Measurements from ENCODE around the gene KCNH1. TPM values are rescaled to one million over a fixed set of nuclear protein-coding genes. Genes with fewer than 3 reads are reported as not detected.

Gene KCNH1
- total RNA-seq, 1 donor from 2014 or later, result not detected

DNA sequence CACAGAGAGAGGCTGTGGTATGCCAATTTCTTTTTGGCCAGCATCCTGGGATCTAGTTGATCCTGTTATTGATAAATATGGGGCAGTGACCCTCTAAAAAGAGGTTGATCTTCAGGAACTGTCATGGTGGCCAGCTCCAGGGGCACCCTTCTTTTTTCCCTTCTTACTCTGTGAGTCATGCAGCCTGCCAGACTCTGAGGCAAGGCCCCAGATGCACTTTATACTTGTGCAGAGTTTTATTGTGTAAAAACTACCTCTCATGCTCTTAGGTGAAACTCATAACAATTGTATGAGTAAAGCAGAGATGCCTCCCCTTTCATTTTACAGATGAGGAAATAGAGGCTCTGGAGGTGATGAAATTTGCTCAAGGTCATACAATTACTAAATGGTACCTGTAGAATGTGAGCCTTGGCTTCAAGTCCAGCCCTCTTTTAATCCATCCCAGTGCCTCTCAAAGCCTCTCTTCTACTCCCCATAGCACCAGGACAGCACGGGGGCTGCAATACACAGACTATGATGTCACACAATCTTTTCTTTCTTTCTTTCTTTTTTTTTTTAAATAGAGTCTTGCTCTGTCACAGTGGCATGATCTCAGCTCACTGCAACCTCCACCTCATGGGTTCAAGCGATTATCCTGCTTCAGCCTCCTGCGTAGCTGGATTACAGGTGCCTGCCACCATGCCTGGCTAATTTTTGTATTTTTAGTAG, 387.8 kb downstream of the KCNH1 start:
- no peak for DNase-seq (ENCODE audit: low spot score)
- intact Hi-C loops (cut with DNase I), result no loop called here

DNA sequence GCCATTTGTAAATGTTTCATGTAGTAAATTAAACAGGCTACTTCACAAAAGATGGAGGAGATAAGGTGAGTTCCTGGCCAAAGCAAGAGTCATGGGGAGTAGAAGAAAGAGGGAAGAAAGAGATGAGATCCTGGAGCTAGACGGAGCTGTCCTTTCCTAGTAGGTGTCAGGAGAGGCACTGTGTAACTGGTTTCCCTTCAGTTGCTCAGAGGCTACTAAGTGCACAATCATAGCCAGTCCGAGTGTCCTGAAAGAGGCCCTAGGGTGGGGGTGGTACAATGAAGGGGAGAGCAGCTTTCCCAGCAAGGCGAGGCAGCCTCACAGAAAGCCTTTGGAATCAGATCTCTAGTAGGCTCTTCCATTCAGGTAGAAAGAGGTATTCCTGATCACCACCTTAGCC, 390.9 kb downstream of the KCNH1 start:
- intact Hi-C loops (cut with DNase I), result no loop called here
- DNase-seq (ENCODE audit: low spot score), result no peak

DNA sequence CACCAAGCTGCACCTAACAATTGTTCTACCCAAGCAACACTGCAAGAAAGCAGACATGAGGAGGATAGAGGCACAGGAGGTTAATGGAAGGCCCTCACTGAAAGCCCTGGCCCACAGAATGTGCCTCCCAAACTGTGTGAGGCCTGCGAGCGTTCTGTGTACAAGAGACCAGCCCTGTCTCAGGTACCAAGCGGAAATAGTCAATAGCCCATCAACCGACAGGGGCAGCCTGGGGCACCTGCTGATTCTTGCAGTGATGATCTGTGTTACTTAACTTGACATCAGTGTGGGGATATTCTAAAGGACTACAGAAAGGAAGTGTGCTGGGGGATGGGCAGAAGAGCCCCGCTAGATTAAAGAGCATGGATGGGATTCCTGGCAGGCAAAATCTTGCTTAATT, 392.4 kb downstream of the KCNH1 start:
- intact Hi-C loops (cut with DNase I), result no loop called here
- DNase-seq (ENCODE audit: low spot score), result no peak

DNA sequence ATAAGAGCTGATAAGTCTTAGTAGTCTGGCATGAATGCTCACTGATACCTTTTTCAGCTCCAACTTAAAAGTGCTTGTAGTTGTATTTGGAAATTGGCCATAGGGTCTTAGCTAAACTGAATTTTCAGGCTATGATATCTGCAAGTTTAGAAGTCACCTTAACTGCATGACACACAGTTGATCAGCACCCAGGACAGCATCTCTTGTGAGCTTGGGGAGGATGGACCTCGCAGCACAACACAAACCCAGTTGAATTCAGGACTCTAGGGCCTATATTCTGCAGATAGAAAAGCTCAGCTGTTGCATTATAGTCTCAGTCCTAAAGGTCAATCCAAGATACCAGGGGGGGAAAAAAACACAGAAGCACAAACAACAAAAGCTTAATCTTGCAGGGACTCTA, 394.3 kb downstream of the KCNH1 start:
- no peak for DNase-seq (ENCODE audit: low spot score)

DNA sequence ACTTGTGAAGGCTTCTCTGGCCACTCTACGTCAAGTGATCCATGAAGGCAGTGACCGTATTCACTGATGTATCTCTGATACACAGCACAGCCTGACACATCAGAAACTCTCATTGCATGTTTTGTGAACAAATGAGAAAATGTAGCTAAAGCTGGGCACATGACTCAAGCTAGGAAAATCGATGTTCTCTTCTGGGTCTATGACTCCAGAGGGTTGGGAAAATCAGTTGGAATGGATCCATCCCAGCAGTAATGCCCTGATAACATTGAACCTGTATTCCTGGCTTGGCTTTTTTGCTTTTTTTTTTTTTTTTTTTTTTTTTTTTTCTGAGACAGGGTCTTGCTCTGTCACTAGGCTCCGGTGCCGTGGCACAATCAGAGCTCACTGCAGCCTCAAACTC, 395.7 kb downstream of the KCNH1 start:
- intact Hi-C loops (cut with DNase I), result no loop called here
- DNase-seq (ENCODE audit: low spot score), result no peak

More for the DNA sequence above, 394.3 kb downstream of the KCNH1 start:
- intact Hi-C loops (cut with DNase I), result no loop called here

DNA sequence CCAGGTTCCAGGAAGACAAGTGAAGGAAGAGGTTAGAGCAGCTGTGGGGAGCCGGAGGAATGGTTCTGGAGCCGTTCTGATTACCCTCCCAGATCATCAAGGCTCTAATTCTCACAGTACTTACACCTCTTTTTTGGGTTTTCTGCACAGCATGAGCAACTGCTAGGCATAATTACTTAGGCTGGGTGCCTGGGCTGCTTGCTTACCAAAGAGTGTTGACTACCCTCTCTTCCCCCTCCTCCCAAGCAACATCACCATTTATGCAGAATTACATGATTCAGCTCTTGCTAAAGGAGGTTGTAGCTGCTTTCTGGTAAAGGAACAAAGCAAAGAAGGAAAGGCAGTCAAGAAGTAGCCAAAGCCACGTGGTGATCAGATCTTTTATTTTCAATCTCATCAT, 397.2 kb downstream of the KCNH1 start:
- intact Hi-C loops (cut with DNase I), result no loop called here
- DNase-seq (ENCODE audit: low spot score), result no peak

DNA sequence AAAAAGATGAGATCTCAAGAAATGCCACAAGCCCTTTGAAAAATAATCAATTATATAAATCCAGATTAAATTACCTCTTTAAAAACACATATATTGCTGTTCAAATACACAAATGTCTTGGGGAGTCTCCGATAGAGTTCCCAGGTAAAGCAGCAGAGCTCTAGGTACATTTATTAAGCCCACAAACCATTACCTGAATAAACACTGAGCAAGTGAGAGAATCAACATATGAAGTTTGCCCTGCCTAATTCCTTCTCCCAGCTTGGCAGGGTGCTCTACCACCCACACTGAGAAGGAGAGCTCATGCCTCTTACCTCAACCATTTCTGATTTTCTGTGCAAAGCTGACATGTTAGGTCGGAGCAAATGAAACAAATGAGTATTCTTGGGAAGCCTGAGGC, 402.4 kb downstream of the KCNH1 start:
- DNase-seq (ENCODE audit: low spot score), result no peak
- intact Hi-C loops (cut with DNase I), result no loop called here

DNA sequence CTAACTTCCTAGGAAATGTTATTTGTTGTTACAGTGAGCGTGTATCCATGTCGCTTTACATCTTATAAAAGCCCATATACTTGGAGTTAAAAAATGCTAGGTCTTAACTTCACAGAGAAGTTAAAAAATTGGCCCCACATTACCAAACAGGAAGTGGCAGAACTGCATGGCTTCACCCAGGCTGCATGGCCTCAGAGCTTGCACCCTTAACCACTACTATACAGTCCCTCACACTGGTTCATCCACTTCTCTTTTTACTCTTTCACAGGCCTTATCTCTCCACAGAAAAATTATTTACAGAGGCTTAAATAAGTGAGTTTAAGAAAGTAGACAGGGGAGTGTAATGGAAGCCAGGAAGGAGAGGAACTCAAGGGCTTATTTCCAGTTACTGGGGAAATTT, 402.8 kb downstream of the KCNH1 start:
- intact Hi-C loops (cut with DNase I), result no loop called here
- no peak for DNase-seq (ENCODE audit: low spot score)

DNA sequence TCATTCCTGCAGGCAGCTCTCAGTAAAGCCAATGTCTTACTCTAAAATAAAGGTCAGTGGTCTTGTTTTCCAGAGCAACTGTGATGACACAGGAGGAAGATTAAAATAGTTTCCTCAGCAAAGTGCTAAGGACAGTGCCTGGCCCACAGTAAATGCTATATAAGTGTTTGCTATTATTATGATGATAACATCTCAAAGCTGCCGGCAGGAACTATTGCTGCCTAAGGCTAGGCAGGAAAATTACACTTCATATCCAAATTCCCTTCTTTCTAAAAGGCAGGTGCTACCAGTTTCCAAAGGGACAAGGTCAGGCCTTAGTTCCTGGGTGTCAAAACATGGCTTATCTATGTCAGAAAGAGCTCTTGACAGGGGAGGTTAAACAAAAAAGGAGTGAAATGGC, 403.9 kb downstream of the KCNH1 start:
- intact Hi-C loops (cut with DNase I), result no loop called here

DNA sequence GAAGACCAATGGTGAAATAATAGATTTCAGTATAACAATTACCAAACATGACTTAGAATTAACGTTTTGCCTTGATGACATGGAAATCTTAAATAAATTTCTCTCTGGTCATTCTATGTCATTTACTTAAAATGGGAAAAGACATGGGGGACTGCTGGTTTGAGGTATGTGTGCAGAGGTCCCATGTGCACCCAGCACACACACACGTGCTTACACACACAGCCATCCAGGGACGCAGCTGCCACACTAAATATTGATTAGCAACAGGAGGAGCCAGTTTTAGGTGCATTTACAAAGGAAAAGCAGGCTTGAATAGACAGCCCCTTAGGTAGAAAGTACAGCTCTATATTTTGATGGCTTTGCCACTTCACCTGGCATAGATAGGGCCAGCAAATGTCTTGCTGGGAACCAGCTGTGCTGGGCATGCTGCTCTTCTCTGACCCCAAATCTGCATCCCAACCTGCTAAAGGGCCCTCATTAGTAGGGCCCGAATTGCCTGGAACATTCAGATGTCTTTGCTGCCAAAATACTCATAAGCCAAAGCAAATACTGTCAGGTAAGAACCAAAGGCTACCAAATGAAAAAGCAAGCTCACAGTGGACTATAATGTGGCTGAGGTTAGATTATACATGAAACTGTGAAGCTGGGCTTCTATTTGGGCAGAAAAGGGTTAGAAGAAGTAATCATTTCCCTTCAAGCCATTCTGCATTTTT, 405.4 kb downstream of the KCNH1 start:
- DNase-seq (ENCODE audit: low spot score), result no peak
- intact Hi-C loops (cut with DNase I), result no loop called here

More for the DNA sequence above, 403.9 kb downstream of the KCNH1 start:
- DNase-seq (ENCODE audit: low spot score), result no peak

DNA sequence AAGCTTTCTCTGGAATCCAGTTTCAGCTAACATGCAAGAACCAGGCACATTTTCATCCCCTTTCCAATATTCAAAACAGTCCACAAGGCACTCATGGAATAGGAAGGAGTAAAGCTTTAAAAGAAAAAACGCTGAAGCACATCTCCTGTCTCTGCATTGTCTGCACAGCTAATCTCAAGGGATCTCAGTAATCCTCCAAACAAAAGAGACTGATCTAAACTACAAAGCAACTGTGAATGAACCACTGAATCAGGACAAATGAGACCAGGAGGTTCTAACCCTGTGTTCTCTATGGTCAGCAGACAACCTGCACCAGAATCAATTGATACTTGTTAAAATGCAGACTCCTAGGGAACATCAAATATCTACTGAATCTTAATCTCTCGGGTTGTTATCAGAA, 406.2 kb downstream of the KCNH1 start:
- intact Hi-C loops (cut with DNase I), result no loop called here
- no peak for DNase-seq (ENCODE audit: low spot score)

DNA sequence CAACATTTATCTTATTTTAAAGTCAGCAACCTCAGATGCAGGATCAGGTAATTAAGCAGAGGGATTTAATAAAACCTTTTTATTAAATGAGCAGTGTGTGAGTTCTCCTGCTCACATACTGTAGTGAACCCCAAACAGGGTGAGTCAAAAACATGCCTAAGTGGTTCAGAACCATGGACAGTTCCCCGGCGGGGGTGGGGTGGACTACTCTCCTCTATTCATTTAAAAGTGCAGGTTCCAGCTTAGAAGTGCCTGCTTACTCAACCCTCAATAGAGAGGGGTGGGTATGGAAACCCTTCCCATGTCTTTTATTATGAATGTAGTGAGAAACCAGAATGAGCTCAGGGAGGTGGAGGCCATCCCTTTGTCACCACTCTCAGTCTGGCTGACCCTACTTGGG, 407.3 kb downstream of the KCNH1 start:
- no peak for DNase-seq (ENCODE audit: low spot score)

DNA sequence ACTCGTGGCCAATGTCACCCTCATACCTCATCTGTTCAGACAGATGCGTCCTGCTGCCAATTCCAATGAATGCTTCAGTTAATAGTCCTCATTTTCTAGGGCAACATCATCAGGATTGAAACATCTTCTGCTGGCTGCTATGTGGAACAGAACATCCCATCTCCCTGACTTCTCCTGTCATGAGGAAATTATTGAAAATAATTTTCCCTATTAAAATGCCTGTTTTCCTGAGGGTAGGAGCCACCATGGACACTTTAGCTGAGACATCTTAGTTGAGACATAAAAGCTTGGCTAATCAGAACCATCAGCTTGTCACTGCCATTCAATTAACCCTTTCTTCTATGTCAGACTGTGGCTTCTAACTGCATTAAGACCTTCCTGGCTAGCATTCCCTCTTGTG, 409.2 kb downstream of the KCNH1 start:
- no peak for DNase-seq (ENCODE audit: low spot score)
- intact Hi-C loops (cut with DNase I), result no loop called here

More for the DNA sequence above, 407.3 kb downstream of the KCNH1 start:
- intact Hi-C loops (cut with DNase I), result no loop called here

DNA sequence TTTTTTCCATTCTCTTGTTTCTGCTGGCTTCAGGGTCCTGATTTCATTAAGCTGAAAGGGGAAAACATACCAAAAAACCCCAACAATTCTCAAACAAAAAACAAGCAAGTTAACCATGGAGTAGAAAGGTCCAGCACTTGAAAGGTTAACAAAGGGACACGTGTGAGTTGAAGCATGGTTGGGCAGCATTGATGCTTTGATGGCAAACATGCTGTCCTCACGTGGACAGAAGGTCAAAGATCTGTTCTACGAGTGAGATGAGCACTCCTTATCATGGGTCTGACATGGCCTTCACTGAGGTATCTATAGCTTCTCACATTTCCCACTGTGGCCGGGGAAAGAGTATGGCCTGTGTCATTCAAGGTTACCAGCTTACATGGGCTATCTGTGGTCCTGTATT, 410.3 kb downstream of the KCNH1 start:
- no peak for DNase-seq (ENCODE audit: low spot score)
- intact Hi-C loops (cut with DNase I), result no loop called here

DNA sequence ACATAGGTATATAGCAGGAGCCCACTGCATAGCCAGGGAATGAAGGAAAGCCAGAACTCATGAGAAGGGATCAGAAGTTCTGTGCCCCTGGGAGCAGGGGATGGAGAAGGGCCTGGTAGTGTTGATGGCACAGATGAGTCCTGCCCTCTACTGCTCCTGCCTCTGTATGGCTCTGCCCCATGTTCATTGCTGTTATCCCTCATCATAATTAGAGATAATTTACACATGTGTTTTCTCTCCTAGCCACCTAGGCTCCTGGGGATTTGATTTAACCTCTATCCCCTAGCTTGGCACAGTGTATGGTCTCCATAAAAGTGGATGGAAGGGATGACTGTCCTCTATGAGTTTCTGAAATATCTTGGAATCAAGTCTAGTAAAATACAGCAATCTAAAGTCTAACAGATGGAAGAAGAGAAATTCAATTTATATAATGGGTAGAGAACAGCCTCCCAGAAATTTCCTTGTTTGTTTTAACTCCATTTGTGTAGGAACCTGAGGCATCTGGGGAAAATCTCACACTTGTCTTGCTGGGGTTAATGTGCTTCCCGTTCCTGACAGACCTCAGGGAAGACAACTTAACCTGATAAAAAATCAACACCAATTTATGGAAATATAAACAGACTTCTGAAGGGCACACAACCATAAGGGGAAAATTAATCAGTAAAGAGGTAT, 411.4 kb downstream of the KCNH1 start:
- intact Hi-C loops (cut with DNase I), result no loop called here
- DNase-seq (ENCODE audit: low spot score), result no peak

DNA sequence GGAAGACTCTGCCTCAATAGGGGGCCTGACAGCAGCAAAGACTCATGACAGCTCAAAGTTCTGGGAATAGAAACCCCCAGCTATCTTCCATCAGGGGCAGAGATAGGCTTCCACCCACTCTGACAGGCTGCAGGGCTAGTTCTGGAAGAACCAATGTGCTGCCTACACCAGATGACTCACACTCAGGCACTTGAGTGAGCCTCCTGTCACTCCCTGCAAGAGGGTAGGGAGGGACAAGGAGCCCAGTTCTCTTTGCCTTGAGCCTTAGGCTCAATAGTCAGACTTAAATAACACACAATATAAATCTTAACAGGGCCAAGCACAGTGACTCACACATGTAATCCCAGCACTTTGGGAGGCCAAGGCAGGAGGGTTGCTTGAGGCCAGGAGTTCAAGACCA, 418.9 kb downstream of the KCNH1 start:
- intact Hi-C loops (cut with DNase I), result no loop called here
- DNase-seq (ENCODE audit: low spot score), result no peak

DNA sequence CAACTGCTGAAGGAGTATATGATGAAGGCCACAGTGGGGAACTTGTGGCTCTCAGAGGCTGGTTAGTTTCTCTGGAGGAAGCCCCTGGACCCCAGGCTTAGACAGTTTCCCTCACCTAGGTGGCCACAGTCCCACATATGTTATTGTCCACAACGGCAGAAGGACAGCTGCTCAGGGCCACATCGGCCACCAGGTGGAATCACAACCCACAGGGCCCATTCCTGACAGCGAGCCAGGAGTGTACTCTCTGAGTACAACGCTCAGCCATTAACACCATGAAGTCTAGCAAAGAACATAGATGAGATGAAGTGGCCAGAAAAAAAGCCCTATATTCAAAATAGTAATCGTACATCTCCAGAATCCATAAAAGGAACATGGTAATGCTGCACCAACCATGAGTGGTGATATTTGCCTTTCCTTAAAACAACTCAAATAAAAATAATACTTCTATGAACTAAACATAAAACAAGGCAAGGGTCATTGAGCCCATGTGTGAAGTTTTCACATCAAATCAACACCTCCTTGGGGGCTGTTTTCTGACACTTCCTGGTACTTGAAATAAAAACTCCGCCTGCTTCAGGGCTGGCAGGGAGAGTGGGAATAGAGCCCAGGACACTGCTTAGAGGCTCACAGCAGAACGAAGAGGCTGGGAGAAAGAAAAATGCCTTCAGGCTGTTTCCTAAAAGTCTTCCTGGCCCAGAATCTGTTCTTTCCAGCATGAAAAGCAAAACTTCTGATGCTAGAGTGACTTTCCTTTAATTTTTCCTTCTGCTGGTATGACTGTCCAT, 421.9 kb downstream of the KCNH1 start:
- intact Hi-C loops (cut with DNase I), result no loop called here
- DNase-seq (ENCODE audit: low spot score), result no peak

DNA sequence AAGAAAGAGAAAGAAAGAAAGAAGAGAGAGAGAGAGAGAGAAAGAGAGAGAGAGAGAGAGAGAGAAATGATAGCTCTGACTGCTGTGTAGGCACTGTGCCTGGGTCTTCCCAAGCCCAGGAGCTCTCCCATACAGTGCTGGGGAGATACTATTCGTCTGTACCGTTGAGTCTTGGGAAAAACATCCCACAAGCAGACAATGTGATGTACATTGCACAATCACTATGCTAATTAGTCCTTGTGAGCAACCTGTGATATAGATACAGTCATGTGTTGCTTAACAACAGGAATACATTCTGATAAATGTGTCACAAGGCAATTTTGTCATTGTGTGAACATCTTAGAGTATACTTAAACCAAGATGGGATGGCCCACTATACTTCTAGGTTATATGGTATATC, 424.2 kb downstream of the KCNH1 start:
- DNase-seq (ENCODE audit: low spot score), result no peak
- intact Hi-C loops (cut with DNase I), result no loop called here

DNA sequence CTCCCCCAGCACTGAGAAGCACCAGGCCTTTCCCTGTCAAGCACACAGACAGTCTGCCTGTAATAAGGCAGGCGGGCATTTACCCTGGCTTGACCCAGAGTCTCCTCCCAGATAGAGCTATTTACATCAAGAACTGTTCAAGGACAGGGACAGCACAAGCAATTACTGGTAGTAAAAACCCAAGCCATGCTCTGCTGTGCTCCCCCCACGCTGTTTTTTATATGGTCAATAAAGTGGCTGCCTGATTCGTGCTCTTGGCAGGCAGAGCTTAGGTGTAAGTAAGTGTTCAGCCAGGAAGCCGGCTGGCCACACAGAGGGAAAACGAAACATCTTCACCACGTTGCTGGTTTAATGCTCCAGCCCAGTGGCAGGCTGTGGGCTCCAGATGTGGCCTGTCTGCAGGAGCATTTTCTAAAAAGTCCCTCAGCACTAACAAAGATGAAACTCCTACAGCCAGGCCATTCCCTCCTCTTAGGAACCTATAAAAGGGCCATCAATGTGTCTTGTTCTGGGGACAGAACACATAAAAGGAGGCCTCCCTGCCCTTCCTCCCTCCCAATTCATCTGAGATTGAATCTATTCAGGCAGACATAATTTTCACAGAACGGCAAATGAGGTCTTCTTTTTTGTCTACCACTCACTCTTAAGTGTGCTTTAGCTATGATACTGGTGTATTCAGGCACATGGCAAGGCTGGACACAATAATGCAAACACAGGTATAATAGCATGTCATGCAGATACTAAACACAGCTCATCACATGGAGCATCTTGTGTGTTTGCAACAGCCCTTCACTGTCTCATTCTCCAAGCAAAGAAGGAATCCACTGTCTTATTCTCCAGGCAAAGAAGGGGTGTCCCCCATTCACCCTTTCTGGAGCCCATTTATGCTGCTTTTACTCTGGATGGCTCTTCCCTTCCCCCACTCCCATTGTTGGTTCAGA, 426.4 kb downstream of the KCNH1 start:
- intact Hi-C loops (cut with DNase I), result no loop called here

More for the DNA sequence above, 426.4 kb downstream of the KCNH1 start:
- no peak for DNase-seq (ENCODE audit: low spot score)

Measured in cardiac septum (tissue), 1 donor.